Tongue (tissue), 2 donors: ENCODE measurements around the gene EFHC1. TPM values are rescaled to one million over a fixed set of nuclear protein-coding genes. Genes with fewer than 3 reads are reported as not detected.
"Not testable (repeated sequence)": the region's sequence is repeated elsewhere in the genome, so short reads cannot be mapped to it uniquely, and the experiment has no call there.

Source experiments
- DNase-seq: peaks from one replicate; pipeline ENCODE4 v3.0.0-alpha.2; 2015
- total RNA-seq: library from RNA; depleted of rRNA; stranded (reverse); fragments of >200 nt; gene quantifications from one replicate; pipeline ENCODE4 v1.2.3, GENCODE V29; 2014

Gene EFHC1
- total RNA-seq, 1 donor from 2014 or later = 26.7 TPM

GRCh38 chr6:52399511-52400312, 20.4 kb upstream of the EFHC1 start:
- peak; percentile 66 for DNase-seq

- no peak for DNase-seq
These were observed 19.7 kb upstream of the EFHC1 start for GRCh38 chr6:52400313-52401041.

GRCh38 chr6:52403086-52403485, 17.1 kb upstream of the EFHC1 start:
- no peak for DNase-seq

GRCh38 chr6:52403627-52404026, 16.5 kb upstream of the EFHC1 start:
- no peak for DNase-seq

- DNase-seq = no peak
These were observed 14.9 kb upstream of the EFHC1 start for GRCh38 chr6:52405243-52405642.

GRCh38 chr6:52407467-52407866, 12.7 kb upstream of the EFHC1 start:
- DNase-seq = peak; percentile 48

- DNase-seq = peak; percentile 22
These were observed 10.6 kb upstream of the EFHC1 start for GRCh38 chr6:52409499-52409898.

- no peak for DNase-seq
These were observed 9.2 kb upstream of the EFHC1 start for GRCh38 chr6:52410979-52411378.

GRCh38 chr6:52411911-52412310, 8.2 kb upstream of the EFHC1 start:
- no peak for DNase-seq

GRCh38 chr6:52415333-52415732, 4.8 kb upstream of the EFHC1 start:
- no peak for DNase-seq

GRCh38 chr6:52415917-52416628, 4.1 kb upstream of the EFHC1 start:
- no peak for DNase-seq

- peak; percentile 88 for DNase-seq
These were observed 3.5 kb upstream of the EFHC1 start for GRCh38 chr6:52416629-52417151.

GRCh38 chr6:52417675-52418111, 2.4 kb upstream of the EFHC1 start:
- peak; percentile 39 for DNase-seq

GRCh38 chr6:52418606-52419005, 1.5 kb upstream of the EFHC1 start:
- no peak for DNase-seq

GRCh38 chr6:52420668-52421358, 671 bp downstream of the EFHC1 start:
- peak; percentile 57 for DNase-seq

- no peak for DNase-seq
These were observed 2.0 kb downstream of the EFHC1 start for GRCh38 chr6:52422156-52422555.

GRCh38 chr6:52423448-52423847, 3.3 kb downstream of the EFHC1 start:
- peak; percentile 21 for DNase-seq

GRCh38 chr6:52423971-52424381, 3.8 kb downstream of the EFHC1 start:
- DNase-seq = peak; percentile 76

- DNase-seq = no peak
These were observed 4.4 kb downstream of the EFHC1 start for GRCh38 chr6:52424513-52424912.

GRCh38 chr6:52426667-52427066, 6.5 kb downstream of the EFHC1 start:
- no peak for DNase-seq

- not testable (repeated sequence) for DNase-seq
These were observed 13.2 kb downstream of the EFHC1 start for GRCh38 chr6:52433294-52433693.

- no peak for DNase-seq
These were observed 15.2 kb downstream of the EFHC1 start for GRCh38 chr6:52435345-52435744.
